Vagina (tissue), 2 donors: Measurements from ENCODE around the gene CDR2L. TPM values are rescaled to one million over a fixed set of nuclear protein-coding genes. Genes with fewer than 3 reads are reported as not detected.
"Not testable (repeated sequence)": the region's sequence is repeated elsewhere in the genome, so short reads cannot be mapped to it uniquely, and the experiment has no call there.

Experiments
- DNase-seq, 2 donors: peaks; one replicate each; pipeline ENCODE4 v3.0.0-alpha.2; 2017; ENCODE audit errors: extremely low spot score in 2 of 2
- H3K27ac ChIP-seq: fragments of 200-600 bp; sonication (generic); one replicate; pipeline ENCODE4 v1.5.1; 2019
- H3K27me3 ChIP-seq: fragments of 200-600 bp; sonication (generic); one replicate; pipeline ENCODE4 v1.5.1; 2019
- H3K36me3 ChIP-seq, 2 donors: fragments of 200-600 bp; sonication (generic); one replicate each; pipeline ENCODE4 v1.5.1; 2017 to 2019
- H3K4me1 ChIP-seq: fragments of 200-600 bp; sonication (generic); one replicate; pipeline ENCODE4 v1.5.1; 2019
- H3K4me3 ChIP-seq, 2 donors: fragments of 200-600 bp; sonication (generic); 1 replicate in 1 of 2; 2 replicates in 1 of 2; pipeline ENCODE4 v1.5.1; 2016 to 2019
- H3K9me3 ChIP-seq: fragments of 200-600 bp; sonication (generic); one replicate; pipeline ENCODE4 v1.5.1; 2019
- POLR2A ChIP-seq, 2 donors: fragments of 450-650 bp; IDR thresholded peaks; one replicate each; pipeline ENCODE4 v1.6.1; 2017; ENCODE audit warnings: antibody characterized with exemption in 2 of 2, mild to moderate bottlenecking in 2 of 2, moderate library complexity in 2 of 2
- POLR2AphosphoS5 ChIP-seq, 2 donors: sonication (generic); formaldehyde crosslinking; IDR thresholded peaks; one replicate each; pipeline ENCODE4 v1.9.0; 2017; ENCODE audit warnings: antibody characterized with exemption in 2 of 2, mild to moderate bottlenecking in 2 of 2, low read depth in 1 of 2; ENCODE audit not compliant: insufficient read depth in 1 of 2
- intact Hi-C: fragments of 100-400 bp; cut with DNase I; formaldehyde crosslinking; loops from one replicate; pipeline ENCODE4 v1.15.1; 2023
- total RNA-seq: library from RNA; depleted of rRNA; stranded (reverse); fragments of >200 nt; gene quantifications from one replicate; pipeline ENCODE4 v1.2.3, GENCODE V29; 2016
- TF ChIP-seq, protein P1 (sequence below), 3 experiments: fragments of 450-650 bp in 2 of 3; fragments of 200-600 bp in 1 of 3; sonication (generic) in 1 of 3; IDR thresholded peaks; one replicate each; pipeline ENCODE4 v1.5.1; 2017 to 2019; ENCODE audit warnings: antibody characterized with exemption in 3 of 3, mild to moderate bottlenecking in 2 of 3, moderate library complexity in 2 of 3

Gene CDR2L
- total RNA-seq, 1 donor from 2014 or later, result 13.5 TPM

DNA sequence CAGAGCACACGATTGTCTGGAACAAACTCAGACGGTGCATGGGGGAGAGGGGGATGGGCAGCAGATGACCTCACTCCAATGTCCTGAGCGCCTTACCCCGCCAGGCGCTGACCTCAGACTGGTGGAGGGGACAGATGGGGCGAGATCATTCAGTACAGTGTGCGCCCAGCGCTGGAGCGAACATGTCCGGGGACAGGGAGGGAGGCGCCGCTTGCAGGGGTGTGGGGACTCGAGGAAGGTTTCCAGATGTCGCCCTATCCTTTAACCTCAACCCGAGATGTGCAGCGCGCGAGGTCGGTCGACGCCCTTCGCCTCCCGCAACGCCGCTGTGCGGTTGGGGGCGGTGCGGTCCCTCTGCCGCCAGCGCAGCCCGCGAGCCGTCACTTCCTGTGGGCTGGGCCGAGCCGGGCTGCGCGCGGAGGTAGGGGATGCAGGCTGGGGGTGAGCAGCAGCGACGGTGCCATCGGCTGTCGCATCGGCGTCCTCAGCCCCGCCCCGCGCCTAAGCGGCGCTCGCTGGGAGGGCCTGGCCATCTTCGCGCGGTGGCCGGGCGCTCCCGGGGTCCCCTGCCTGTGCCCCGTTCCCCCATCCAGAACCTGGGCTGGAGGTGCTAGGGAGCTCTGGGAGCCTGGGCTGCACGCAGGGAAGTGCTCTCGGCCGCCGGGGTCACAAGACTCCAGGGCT lies 5.3 kb upstream of the CDR2L start:
- H3K27me3 ChIP-seq, result no peaks in the 10 kb centered on the region
- H3K4me3 ChIP-seq, result peak overlapping the region; percentile 54 to 77
- H3K4me1 ChIP-seq, result peaks cover 14% of the 10 kb centered on the region
- H3K27ac ChIP-seq, result peak overlapping the region; percentile 84
- no peaks in the 10 kb centered on the region for H3K36me3 ChIP-seq
- TF ChIP-seq POLR2A (IDR thresholded peaks at IDR 0.05), result peak in 1 of 2 donors; percentile 32
- TF ChIP-seq, protein P1, sequence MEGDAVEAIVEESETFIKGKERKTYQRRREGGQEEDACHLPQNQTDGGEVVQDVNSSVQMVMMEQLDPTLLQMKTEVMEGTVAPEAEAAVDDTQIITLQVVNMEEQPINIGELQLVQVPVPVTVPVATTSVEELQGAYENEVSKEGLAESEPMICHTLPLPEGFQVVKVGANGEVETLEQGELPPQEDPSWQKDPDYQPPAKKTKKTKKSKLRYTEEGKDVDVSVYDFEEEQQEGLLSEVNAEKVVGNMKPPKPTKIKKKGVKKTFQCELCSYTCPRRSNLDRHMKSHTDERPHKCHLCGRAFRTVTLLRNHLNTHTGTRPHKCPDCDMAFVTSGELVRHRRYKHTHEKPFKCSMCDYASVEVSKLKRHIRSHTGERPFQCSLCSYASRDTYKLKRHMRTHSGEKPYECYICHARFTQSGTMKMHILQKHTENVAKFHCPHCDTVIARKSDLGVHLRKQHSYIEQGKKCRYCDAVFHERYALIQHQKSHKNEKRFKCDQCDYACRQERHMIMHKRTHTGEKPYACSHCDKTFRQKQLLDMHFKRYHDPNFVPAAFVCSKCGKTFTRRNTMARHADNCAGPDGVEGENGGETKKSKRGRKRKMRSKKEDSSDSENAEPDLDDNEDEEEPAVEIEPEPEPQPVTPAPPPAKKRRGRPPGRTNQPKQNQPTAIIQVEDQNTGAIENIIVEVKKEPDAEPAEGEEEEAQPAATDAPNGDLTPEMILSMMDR (IDR thresholded peaks at IDR 0.05), result no peak
- TF ChIP-seq POLR2AphosphoS5 (IDR thresholded peaks at IDR 0.05; ENCODE audit: insufficient read depth in 1 of 2, low read depth in 1 of 2), result peak in 1 of 2 donors; percentile 78
- DNase-seq, result no peak
- intact Hi-C loops, result no loop called here
- H3K9me3 ChIP-seq, result no peaks in the 10 kb centered on the region

GRCh38 chr17:74982663-74983313 lies 4.6 kb upstream of the CDR2L start:
- H3K9me3 ChIP-seq, H3K27me3 ChIP-seq, H3K36me3 ChIP-seq, DNase-seq, intact Hi-C loops: not testable (repeated sequence)
- H3K4me1 ChIP-seq, result peaks cover 16% of the 10 kb centered on the region
- peak overlapping the region; percentile 54 to 77 for H3K4me3 ChIP-seq
- H3K27ac ChIP-seq, result peak overlapping the region; percentile 84

DNA sequence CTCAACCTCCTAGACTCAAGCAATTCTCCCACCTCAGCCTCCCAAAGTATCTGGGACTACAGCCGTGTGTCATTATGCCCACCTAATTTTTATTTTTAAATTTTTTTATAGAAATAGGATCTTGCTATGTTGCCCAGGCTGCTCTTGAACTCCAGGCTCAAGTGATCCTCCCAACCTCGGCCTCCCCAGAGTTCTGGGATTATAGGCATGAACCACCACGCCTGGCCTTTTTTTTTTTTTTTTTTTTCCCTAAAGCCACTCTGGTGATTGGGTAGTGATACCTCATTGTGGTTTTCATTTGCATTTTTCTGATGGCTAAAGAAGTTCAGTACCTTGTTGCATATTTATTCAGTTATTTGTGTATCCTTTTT lies 1.2 kb upstream of the CDR2L start:
- Histone ChIP-seq H3K27me3 (no peaks in the 10 kb centered on the region), H3K9me3 (no peaks in the 10 kb centered on the region), H3K36me3 (no peaks in the 10 kb centered on the region), H3K4me3 (no peak overlapping the region), H3K27ac (no peak overlapping the region), H3K4me1 (peaks cover 29% of the 10 kb centered on the region)
- TF ChIP-seq POLR2AphosphoS5 (IDR thresholded peaks at IDR 0.05; ENCODE audit: insufficient read depth in 1 of 2, low read depth in 1 of 2) (no peak), POLR2A (IDR thresholded peaks at IDR 0.05) (no peak)
- TF ChIP-seq, protein P1 (IDR thresholded peaks at IDR 0.05), result no peak
- no peak for DNase-seq
- intact Hi-C loops, result no loop called here

DNA sequence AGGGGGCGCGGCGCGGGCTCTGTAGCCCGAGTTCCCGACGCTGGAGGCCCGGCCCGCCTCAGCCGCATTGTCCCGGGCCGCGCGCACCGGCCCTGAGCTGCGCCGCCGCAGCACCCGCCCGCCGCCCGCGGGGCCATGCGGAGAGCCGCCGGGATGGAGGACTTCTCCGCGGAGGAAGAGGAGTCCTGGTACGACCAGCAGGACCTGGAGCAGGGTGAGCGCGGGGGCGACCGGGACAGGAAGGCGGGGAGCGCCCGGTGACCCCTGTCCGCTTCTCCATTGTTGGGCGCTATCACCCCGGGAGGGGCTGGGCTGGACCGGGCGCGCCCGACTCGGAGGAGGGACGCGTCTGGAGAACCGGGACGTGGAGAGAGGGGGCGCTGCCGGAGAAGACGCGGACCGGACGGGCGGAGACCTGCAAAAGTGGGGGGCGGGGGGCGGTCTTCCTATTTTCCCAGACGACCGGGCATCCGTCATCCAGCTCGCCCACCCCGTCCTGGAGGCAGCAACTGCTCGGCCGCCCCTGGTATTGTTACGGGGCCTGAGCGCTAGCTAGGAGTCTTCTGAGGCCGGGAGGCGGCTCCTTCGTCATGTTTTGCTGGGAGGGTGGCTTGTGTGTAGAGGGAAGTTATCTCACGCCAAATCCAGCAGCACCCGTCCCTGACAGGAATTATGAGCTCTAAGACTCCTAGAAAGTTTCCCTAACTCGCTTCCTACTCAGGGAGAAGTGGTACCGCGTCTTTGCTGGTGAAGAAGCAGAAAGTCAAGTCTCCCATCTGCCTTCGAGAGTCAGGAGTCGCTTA lies 678 bp downstream of the CDR2L start:
- Histone ChIP-seq H3K36me3 (no peaks in the 10 kb centered on the region), H3K4me1 (peaks cover 38% of the 10 kb centered on the region), H3K4me3 (peak overlapping the region; percentile 70 to 94), H3K27ac (peak overlapping the region; percentile 96), H3K27me3 (no peaks in the 10 kb centered on the region), H3K9me3 (no peaks in the 10 kb centered on the region)
- intact Hi-C loops, result no loop called here
- TF ChIP-seq POLR2AphosphoS5 (IDR thresholded peaks at IDR 0.05; ENCODE audit: insufficient read depth in 1 of 2, low read depth in 1 of 2), result peak in 1 of 2 donors; percentile 73
- peak in 1 of 2 donors; percentile 42 for TF ChIP-seq POLR2A (IDR thresholded peaks at IDR 0.05)
- TF ChIP-seq, protein P1 (IDR thresholded peaks at IDR 0.05), result peak in 1 of 3 experiments; percentile 25
- no peak for DNase-seq

- no peak for TF ChIP-seq POLR2AphosphoS5 (IDR thresholded peaks at IDR 0.05; ENCODE audit: insufficient read depth in 1 of 2, low read depth in 1 of 2)
- TF ChIP-seq, protein P1 (IDR thresholded peaks at IDR 0.05), result no peak
- no peak for TF ChIP-seq POLR2A (IDR thresholded peaks at IDR 0.05)
- Histone ChIP-seq H3K27ac (no peak overlapping the region), H3K36me3 (no peaks in the 10 kb centered on the region), H3K4me1 (peaks cover 54% of the 10 kb centered on the region), H3K9me3 (no peaks in the 10 kb centered on the region), H3K4me3 (no peak overlapping the region), H3K27me3 (no peaks in the 10 kb centered on the region)
- intact Hi-C loops, result no loop called here
- DNase-seq, result no peak
Measured at GRCh38 chr17:74990581-74991105, 3.2 kb downstream of the CDR2L start.
